Stimulated activated CD4-positive, alpha-beta T cell treated with anti-CD3 and anti-CD28 coated beads, Interleukin-1b, Interleukin-23, amount 100 ng/mL, for 48 hours (primary cell): ENCODE results near the gene GALNT18.

Source experiments
- DNase-seq: peaks from one replicate; pipeline ENCODE4 v3.0.0-alpha.2; 2020

Gene GALNT18

GRCh38 chr11:11425806-11426205 lies 196.0 kb downstream of the GALNT18 start:
- DNase-seq: no peak

DNA sequence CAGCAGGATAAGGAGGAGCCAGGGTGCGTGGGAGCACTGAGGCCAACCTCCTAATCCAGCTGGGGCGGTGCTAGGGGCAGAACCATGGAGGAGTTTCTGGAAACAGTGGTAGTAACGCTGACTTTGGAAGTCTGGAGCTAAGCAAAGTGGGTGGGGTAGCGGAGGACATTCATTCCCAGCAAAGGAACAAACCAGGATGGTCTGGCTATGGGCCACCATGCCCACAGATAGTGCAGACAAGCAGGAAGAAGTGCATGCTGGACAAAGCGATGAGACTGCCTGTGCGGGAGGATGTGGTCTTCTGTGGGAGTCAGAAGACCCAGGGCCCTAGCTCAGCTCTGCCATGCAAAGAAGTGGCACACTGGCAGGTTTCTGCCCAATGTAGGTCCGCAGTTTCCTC lies 197.1 kb downstream of the GALNT18 start:
- DNase-seq: no peak

DNA sequence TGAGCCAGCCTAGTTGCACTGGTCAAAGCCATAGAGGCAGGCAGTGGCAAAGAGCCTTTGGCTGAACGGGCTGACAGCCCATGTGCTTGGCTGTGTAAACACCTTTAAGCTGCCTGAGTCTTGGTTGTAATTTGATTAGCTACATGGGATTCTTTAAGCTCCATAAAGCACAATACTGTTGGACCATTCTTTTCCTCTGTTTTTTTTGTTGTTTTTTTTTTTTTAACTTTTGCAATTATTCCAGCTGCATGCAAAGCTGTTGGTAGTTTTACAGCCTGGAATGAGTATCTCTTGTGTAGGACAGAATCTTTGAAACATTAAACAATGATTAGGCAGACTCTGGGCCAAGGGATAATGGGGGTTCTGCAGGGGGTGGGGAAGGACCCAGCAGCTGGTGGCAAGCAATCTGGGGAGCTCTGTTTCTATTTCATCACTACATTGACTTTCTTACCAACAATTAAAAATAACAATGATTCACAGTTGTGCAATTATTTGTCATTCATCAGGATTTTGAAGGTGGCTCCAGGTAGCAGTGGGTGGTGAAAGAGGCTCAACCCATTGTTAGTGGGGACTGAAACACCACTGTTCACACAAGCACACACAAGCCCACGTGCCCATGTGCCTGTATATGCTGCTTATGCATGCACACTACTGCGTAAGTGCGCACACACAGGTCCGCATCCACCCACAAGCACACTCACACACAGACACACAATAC lies 199.2 kb downstream of the GALNT18 start:
- DNase-seq: no peak

- no peak for DNase-seq
Observed at GRCh38 chr11:11421509-11421908, 200.3 kb downstream of the GALNT18 start.

DNA sequence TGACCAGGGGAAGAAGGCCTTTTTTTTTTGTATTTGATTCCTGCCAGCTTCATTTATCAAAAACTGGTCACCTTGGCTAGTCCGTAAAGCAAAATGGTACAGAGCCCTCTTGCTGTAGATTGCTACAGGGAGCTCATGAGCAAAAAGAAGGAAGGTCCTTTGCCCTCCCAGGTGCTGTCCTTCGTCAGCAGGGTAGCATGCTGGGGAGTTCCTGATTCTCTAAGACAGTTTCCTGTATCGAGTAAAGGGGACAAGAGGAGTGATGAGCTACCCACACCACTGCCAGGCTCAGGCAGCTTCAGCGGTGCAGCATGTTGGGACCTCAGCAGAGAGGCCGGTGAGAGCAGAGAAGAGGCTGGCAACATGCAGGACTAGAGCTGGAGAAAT lies 200.9 kb downstream of the GALNT18 start:
- no peak for DNase-seq

- no peak for DNase-seq
Observed at GRCh38 chr11:11420191-11420898, 201.5 kb downstream of the GALNT18 start.

DNA sequence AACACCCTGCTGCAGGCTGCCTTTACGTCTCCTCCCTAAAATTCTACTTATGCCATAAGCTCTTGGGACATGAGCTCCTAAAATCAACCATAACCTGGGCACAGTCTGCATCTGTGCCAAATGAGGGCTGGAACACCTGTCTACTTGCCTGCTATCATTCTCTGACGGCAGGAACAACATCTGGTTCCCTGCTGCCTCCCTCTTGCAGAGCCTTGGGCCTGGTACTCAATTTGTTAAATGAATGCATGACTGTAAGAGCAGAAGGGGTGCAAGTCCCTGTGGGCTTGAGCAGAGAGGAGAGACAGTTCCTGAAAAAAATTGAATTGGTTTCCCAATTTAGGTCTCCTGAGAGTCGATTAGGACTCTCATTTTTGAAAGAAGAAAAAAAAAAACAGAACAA lies 202.1 kb downstream of the GALNT18 start:
- DNase-seq: no peak

GRCh38 chr11:11416917-11417316 lies 204.9 kb downstream of the GALNT18 start:
- DNase-seq: no peak

GRCh38 chr11:11416502-11416901 lies 205.3 kb downstream of the GALNT18 start:
- no peak for DNase-seq

DNA sequence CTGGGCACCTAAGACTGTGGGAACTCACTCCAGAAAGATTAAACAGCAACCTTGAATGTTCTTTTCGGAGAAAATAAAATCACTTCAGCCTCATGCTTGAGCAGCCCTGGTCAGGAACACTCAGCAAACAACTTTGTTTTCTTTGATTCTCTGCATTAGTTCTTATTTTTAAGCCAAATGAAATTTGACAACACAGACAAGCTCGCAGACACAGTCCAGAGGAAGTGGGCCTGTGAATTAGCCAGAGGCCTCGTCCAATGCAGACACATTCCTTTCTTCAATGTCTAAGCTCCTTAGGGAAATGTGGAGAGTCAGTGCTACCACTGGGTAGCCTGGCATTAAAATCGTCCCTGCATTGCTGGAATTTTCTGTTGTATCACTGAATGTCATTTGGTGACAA lies 205.9 kb downstream of the GALNT18 start:
- DNase-seq: no peak

- DNase-seq: no peak
Observed at GRCh38 chr11:11414996-11415395, 206.8 kb downstream of the GALNT18 start.

DNA sequence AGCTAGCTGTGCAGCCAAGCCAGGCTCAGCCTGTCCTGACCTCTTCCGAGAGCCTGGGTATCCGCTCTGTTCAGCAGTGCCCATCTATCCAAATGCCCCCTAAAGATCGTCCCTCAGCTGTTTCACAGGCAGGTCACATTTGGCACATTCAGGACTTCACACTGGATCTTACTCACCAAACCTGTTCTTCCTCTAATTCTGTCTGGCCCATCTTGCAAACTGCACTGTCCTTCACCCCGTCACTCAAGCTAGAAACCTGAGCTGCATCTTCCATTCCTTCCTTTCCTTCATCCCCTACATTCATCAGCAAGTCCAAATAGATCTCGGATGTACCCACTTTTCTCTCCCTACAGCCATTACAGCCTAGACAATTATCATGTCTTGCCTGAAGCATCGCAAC lies 208.0 kb downstream of the GALNT18 start:
- no peak for DNase-seq

DNA sequence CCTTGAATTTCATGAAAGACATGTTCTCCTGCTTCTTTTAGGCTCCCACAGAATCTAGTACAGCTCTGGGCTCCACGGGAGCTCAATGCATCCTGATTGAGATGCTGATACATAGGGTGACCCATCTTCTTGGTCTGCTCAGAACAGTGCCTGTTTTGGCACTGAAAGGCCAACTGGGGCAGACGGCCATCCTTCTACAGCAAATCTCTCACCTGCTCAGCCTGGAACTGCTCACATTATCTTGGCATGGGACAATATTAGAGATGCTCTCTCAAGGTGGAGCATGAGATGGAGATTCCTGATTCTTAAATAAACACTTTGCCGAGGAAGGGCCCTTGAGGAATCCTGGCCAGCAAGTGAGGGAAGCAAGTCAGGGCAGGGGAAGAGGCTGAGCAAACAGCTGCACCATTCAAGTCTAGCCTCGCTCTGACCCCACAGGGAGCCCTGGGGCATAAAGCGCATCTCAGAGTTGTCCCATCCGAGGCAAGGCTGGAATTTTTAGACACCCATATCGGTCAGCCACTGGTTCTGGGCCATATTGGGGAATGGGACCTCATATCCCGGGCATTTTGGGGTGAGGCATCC lies 210.3 kb downstream of the GALNT18 start:
- no peak for DNase-seq

- DNase-seq: no peak
Observed at GRCh38 chr11:11409901-11410300, 211.9 kb downstream of the GALNT18 start.

DNA sequence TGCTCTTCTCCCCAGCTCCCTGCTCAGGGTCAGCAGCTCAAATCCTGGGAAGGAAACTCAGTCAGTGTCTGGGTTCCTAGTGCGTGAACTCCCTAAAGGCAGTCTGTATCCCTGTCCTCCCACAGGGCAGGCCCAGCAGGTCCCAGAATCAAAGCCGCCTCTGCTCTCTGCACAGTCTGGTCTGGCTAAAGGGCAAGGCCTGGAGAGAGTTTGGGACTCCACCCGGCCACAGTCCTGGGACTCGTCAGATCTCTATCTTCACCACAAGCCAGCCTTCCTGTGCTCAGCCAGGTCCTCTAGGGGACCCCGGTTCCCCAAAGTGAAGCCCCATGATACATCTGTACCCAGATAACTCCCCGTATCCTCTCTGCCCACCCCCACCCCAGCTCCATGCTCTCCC lies 212.6 kb downstream of the GALNT18 start:
- no peak for DNase-seq

GRCh38 chr11:11408436-11409221 lies 213.2 kb downstream of the GALNT18 start:
- no peak for DNase-seq

GRCh38 chr11:11407763-11408084 lies 214.1 kb downstream of the GALNT18 start:
- DNase-seq: no peak

DNA sequence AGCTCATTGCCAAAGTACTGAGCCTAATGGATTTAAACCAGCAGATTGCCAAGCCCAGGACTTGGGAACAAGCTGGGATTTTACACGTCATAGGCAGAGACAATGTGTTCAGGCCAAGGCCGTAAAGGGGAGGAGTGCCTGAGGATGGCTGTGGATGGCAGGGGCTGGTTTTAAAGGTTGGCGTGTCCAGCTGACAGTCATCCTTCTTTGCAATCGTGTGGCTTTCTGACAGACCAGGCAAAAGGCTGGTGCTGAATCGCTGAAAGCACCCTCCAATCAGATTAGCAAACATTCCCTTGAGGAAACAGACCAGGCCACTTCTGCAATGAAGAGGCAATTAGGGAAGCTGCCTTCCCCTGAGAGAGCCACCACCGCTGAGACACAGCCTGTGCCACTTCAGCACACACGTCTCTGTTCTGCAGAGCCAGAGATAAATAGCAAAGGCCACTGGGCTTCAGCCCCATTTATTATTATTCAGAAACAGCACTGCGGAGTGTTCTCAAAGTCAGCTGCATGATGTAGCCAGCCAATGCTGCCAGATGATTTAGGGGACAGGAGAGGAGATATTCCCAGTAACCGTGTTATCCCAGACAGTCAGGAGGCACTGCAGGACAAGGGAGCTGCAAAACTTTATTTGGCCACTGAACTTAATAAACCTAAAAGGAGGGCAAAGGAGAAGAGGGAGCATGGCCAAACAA lies 214.6 kb downstream of the GALNT18 start:
- no peak for DNase-seq

GRCh38 chr11:11406652-11407051 lies 215.2 kb downstream of the GALNT18 start:
- no peak for DNase-seq

DNA sequence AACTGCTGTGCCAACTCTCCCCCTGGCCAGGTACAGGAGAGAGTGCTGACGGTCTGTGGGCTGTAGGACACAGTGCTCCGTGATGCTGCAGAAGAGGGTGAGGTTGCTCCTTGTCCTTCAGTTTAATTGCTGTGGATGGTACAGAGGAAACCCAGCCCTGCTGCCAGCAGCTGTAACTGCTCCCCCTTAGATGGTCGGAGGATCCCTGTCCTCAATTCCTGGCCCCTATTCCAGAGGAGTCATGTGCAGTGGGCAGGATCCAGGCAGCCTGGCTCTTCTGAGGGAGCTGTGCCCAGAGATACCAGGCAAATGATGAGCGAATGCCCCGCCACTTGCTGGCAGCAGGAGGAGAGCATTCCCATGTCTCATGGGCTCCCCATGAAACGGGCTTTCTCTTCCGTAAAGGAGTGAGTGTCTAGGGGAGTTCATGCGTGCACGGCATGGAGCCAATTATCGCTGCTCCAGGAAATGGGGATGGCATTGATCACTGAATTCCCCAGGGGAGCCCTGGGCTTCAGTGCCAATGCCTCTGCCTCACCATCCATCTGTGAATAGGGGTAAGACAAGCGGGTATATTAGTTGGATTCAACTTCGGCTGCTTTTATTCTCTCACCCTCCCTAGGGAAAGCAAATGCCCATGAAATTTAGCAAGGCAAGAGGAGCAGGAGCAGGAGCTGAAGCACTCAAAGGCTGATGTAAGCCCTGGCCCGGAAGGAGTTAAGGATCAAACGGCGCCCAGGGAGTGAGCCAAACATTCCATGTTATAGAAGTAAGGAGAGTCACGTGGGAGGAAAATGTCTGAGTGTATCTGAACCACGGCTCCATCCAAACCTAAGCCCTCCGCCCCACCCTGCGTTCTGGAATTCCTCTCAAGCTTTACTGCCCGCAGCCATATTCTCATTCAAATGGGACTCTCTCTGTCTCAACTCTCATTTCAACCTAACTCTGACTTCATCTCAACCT lies 217.8 kb downstream of the GALNT18 start:
- no peak for DNase-seq

DNA sequence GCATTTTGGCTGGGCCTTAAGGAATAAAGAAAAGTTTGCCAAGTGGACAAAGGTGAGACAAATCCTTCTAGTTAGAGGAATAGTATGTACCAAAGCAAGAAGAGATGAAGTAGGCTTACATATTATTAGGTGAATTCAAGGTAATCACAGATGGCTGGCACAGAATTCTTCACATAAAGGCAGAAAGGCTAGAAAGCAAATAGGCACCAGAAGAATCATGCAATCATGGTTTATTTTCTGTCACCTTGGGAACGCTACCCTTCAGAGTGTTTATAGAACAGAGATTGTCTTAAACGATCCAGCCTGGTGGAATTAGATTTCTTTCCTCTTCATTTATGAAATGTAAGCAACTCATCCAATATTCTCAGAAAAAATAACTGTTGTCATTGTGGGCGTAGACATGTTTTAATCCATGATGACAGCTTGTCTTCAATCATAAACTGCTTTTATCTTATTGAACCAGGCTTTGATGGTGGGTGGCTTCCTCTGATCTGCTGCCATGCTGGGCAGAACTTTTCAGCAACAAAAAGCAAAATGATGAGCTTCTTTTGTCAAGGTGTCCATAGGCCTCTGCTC lies 219.8 kb downstream of the GALNT18 start:
- no peak for DNase-seq
